MM.1S (cell line): ENCODE results near the gene HAND1.

ENCODE experiments used
- EZH2 ChIP-seq: fragments of 300-600 bp; sonication (generic); optimal IDR thresholded peaks from 2 replicates; pipeline ENCODE3; 2017; ENCODE audit warnings: low read depth, mild to moderate bottlenecking, antibody characterized with exemption, low read length, mixed read lengths
- TF ChIP-seq, protein P1 (sequence below): fragments of 300-600 bp; sonication (generic); IDR thresholded peaks from 2 replicates; pipeline ENCODE4 v1.5.1; 2016; ENCODE audit warnings: antibody characterized with exemption, low read length, mixed read lengths

DNA sequence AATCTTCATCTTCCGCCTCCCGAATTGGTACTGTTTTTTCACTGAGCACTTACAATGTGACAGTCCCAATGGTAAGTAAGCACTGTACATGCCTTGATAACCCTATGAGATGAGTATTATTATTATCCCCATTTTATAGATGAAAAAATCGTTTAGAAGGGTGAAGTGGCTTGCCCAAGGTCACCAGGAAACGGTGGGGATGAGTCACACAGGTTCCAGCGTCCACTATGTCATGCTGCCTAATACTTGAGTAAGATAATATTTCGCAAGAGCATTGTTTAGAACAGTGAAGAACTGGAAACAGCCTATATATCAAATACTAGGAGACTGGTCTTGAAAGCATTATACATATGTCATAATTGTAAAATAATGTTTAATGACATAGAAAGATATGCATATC, 12.9 kb downstream of the HAND1 start:
- TF ChIP-seq, protein P1, sequence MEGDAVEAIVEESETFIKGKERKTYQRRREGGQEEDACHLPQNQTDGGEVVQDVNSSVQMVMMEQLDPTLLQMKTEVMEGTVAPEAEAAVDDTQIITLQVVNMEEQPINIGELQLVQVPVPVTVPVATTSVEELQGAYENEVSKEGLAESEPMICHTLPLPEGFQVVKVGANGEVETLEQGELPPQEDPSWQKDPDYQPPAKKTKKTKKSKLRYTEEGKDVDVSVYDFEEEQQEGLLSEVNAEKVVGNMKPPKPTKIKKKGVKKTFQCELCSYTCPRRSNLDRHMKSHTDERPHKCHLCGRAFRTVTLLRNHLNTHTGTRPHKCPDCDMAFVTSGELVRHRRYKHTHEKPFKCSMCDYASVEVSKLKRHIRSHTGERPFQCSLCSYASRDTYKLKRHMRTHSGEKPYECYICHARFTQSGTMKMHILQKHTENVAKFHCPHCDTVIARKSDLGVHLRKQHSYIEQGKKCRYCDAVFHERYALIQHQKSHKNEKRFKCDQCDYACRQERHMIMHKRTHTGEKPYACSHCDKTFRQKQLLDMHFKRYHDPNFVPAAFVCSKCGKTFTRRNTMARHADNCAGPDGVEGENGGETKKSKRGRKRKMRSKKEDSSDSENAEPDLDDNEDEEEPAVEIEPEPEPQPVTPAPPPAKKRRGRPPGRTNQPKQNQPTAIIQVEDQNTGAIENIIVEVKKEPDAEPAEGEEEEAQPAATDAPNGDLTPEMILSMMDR, result no peak
- no peak for TF ChIP-seq EZH2
